DND-41 (cell line): ENCODE results near the gene KIAA1958.

Experiments
- ATAC-seq: fragments of 200-7000 bp; cut with Tn5 transposase; 3 replicates; pipeline ENCODE4 v1.9.1; 2021; ENCODE audit warnings: low read depth; ENCODE audit not compliant: insufficient read depth
- DNase-seq: peaks from one replicate; pipeline ENCODE4 v3.0.0-alpha.2; 2020
- H2AFZ ChIP-seq: 2 replicates; pipeline ENCODE4 v1.6.0; 2012; ENCODE audit warnings: low read depth, low read length
- H3K27ac ChIP-seq: 2 replicates; pipeline ENCODE4 v1.5.1; 2012; ENCODE audit warnings: low read length, inconsistent platforms
- H3K27me3 ChIP-seq: fragments of 200-600 bp; sonication (generic); 2 replicates; pipeline ENCODE4 v1.6.0; 2012; ENCODE audit warnings: low read length, mild to moderate bottlenecking, inconsistent platforms; ENCODE audit not compliant: insufficient read depth, poor library complexity
- H3K36me3 ChIP-seq: 2 replicates; pipeline ENCODE4 v1.5.1; 2012; ENCODE audit warnings: low read length, inconsistent platforms; ENCODE audit not compliant: insufficient read depth
- H3K4me1 ChIP-seq: 2 replicates; pipeline ENCODE4 v1.5.1; 2012; ENCODE audit warnings: mild to moderate bottlenecking, low read length; ENCODE audit not compliant: insufficient read depth
- H3K4me2 ChIP-seq: 2 replicates; pipeline ENCODE4 v1.6.0; 2012; ENCODE audit warnings: mild to moderate bottlenecking, moderate library complexity, low read length, inconsistent platforms; ENCODE audit not compliant: insufficient read depth
- H3K4me3 ChIP-seq, 2 experiments: fragments of 200-600 bp in 1 of 2; shearing (Covaris generic) in 1 of 2; 2 replicates each; pipeline ENCODE4 v1.5.1; 2012 to 2016; ENCODE audit warnings: inconsistent platforms in 2 of 2, low read length in 2 of 2, mild to moderate bottlenecking in 2 of 2, low read depth in 1 of 2, moderate library complexity in 1 of 2
- H3K79me2 ChIP-seq: 2 replicates; pipeline ENCODE4 v1.6.0; 2012; ENCODE audit warnings: low read length, inconsistent platforms; ENCODE audit not compliant: insufficient read depth
- H3K9ac ChIP-seq: 2 replicates; pipeline ENCODE4 v1.6.0; 2012; ENCODE audit warnings: low read depth, mild to moderate bottlenecking, inconsistent platforms, low read length, moderate library complexity
- H3K9me3 ChIP-seq: 2 replicates; pipeline ENCODE4 v1.5.1; 2012; ENCODE audit warnings: low read length, moderate library complexity, mild to moderate bottlenecking, inconsistent platforms; ENCODE audit not compliant: insufficient read depth, severe bottlenecking
- H4K20me1 ChIP-seq: 2 replicates; pipeline ENCODE4 v1.6.0; 2012; ENCODE audit warnings: low read length; ENCODE audit not compliant: insufficient read depth
- EZH2 ChIP-seq: IDR thresholded peaks from 3 replicates; pipeline ENCODE4 v1.6.1; 2012; ENCODE audit warnings: borderline replicate concordance, low read depth, mild to moderate bottlenecking, moderate library complexity, low read length, inconsistent platforms; ENCODE audit not compliant: severe bottlenecking
- TF ChIP-seq, protein P1 (sequence below): IDR thresholded peaks from 2 replicates; pipeline ENCODE4 v1.5.1; 2012; ENCODE audit warnings: borderline replicate concordance, low read length, moderate library complexity, mild to moderate bottlenecking; ENCODE audit not compliant: poor library complexity, severe bottlenecking; ENCODE audit errors: extremely low read depth

KIAA1958 gene

GRCh38 chr9:112569186-112569585 lies 82.6 kb downstream of the KIAA1958 start:
- TF ChIP-seq, protein P1, sequence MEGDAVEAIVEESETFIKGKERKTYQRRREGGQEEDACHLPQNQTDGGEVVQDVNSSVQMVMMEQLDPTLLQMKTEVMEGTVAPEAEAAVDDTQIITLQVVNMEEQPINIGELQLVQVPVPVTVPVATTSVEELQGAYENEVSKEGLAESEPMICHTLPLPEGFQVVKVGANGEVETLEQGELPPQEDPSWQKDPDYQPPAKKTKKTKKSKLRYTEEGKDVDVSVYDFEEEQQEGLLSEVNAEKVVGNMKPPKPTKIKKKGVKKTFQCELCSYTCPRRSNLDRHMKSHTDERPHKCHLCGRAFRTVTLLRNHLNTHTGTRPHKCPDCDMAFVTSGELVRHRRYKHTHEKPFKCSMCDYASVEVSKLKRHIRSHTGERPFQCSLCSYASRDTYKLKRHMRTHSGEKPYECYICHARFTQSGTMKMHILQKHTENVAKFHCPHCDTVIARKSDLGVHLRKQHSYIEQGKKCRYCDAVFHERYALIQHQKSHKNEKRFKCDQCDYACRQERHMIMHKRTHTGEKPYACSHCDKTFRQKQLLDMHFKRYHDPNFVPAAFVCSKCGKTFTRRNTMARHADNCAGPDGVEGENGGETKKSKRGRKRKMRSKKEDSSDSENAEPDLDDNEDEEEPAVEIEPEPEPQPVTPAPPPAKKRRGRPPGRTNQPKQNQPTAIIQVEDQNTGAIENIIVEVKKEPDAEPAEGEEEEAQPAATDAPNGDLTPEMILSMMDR, result no peak
- no peak for TF ChIP-seq EZH2
- Histone ChIP-seq H3K9ac (no peak overlapping the region), H3K4me3 (no peak overlapping the region), H3K36me3 (peaks cover 3% of the 10 kb centered on the region), H3K4me2 (no peak overlapping the region), H2AFZ (no peak overlapping the region), H4K20me1 (peaks cover 11% of the 10 kb centered on the region; the same call in 1 of the 2 replicates), H3K4me1 (no peaks in the 10 kb centered on the region), H3K27me3 (no peaks in the 10 kb centered on the region), H3K79me2 (peaks cover 64% of the 10 kb centered on the region), H3K27ac (no peak overlapping the region), H3K9me3 (no peaks in the 10 kb centered on the region)
- ATAC-seq (no peak), DNase-seq (no peak)

GRCh38 chr9:112570671-112571167 lies 84.1 kb downstream of the KIAA1958 start:
- H3K79me2 ChIP-seq, result peaks cover 49% of the 10 kb centered on the region
- no peak overlapping the region for H3K4me2 ChIP-seq
- H3K4me1 ChIP-seq, result no peaks in the 10 kb centered on the region
- no peak overlapping the region for H3K4me3 ChIP-seq
- peaks cover 14% of the 10 kb centered on the region for H3K36me3 ChIP-seq
- TF ChIP-seq, protein P1, result no peak
- no peak for TF ChIP-seq EZH2
- no peak overlapping the region for H3K9ac ChIP-seq
- no peak for DNase-seq
- no peaks in the 10 kb centered on the region for H3K9me3 ChIP-seq
- no peak for ATAC-seq
- no peak overlapping the region for H2AFZ ChIP-seq
- H3K27ac ChIP-seq, result no peak overlapping the region
- no peaks in the 10 kb centered on the region for H3K27me3 ChIP-seq
- H4K20me1 ChIP-seq, result peaks cover 16% of the 10 kb centered on the region

DNA sequence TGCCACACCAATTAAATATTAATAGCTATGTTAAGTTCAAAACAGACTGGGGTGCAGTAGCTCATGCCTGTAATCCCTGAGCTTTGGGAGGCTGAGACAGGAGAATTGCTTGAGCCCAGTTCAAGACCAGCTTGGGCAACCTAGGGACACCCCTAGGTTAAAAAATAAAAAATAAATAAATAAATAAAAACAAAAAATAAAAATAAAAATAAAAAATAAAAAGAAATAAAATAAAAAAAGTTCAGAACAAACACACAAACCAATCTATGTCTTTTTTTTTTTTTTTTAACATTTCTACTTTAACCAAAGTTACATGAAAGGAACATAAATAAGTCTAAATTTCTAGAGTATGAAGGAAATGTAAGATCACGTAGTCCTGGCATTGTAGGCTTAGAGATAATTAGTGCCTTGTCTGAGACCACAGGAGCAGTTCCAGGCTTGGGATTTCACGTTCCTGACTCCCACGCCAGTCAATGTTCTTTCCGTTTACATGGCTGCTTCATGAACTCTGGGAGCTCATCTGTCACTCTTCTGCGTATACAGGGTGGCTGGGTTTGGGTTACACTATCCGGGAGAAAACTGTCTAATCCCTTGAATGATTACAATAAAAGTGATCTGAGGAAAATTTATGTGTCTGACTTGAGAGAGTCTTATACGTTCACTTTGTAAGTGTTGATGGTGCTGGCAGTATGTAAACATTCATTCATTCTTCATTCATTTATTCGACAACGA lies 85.2 kb downstream of the KIAA1958 start:
- H3K9me3 ChIP-seq, result no peaks in the 10 kb centered on the region
- no peak overlapping the region for H2AFZ ChIP-seq
- peaks cover 18% of the 10 kb centered on the region for H3K36me3 ChIP-seq
- no peaks in the 10 kb centered on the region for H3K27me3 ChIP-seq
- H3K9ac ChIP-seq, result no peak overlapping the region
- no peak for ATAC-seq
- H4K20me1 ChIP-seq, result peaks cover 13% of the 10 kb centered on the region
- no peak overlapping the region for H3K4me2 ChIP-seq
- no peak overlapping the region for H3K27ac ChIP-seq
- H3K4me1 ChIP-seq, result no peaks in the 10 kb centered on the region
- peaks cover 44% of the 10 kb centered on the region for H3K79me2 ChIP-seq
- no peak for DNase-seq
- TF ChIP-seq, protein P1, result no peak
- no peak for TF ChIP-seq EZH2
- H3K4me3 ChIP-seq, result no peak overlapping the region
